HEK293 (cell line): ENCODE measurements around the gene NUMBL.

Experiments used
- CTCF ChIA-PET: fragments of 350-600 bp; formaldehyde crosslinking; extraction: SDS; loops from one replicate; lab custom pipeline; 2021; ENCODE audit warnings: antibody characterized with exemption; lab: Yijun Ruan, JAX
- POLR2A ChIA-PET: fragments of 300-600 bp; formaldehyde crosslinking; extraction: SDS; loops from one replicate; lab custom pipeline; 2020; ENCODE audit warnings: antibody characterized with exemption, inconsistent platforms; lab: Yijun Ruan, JAX
- H3K27ac ChIP-seq: fragments of 200-500 bp; sonication (Bioruptor generic); 2 replicates; pipeline ENCODE4 v1.5.1; 2014; ENCODE audit warnings: low read depth, low read length, control low read depth, inconsistent platforms; ENCODE audit errors: extremely low read depth
- H3K36me3 ChIP-seq, 2 experiments: fragments of 200-500 bp in 1 of 2; sonication (Bioruptor generic) in 1 of 2; 1 replicate in 1 of 2; 2 replicates in 1 of 2; pipeline ENCODE4 v1.5.1; 2014 to 2017; ENCODE audit warnings: inconsistent platforms in 2 of 2, low read length in 2 of 2; ENCODE audit not compliant: control insufficient read depth in 2 of 2, insufficient read depth in 1 of 2
- H3K4me1 ChIP-seq: fragments of 200-500 bp; sonication (Bioruptor generic); 2 replicates; pipeline ENCODE4 v1.5.1; 2014; ENCODE audit warnings: mild to moderate bottlenecking, low read length, inconsistent platforms; ENCODE audit not compliant: control insufficient read depth, insufficient read depth
- H3K4me3 ChIP-seq: 2 replicates; pipeline ENCODE4 v1.5.1; 2011; ENCODE audit warnings: low read depth, mild to moderate bottlenecking, control low read depth, low read length, moderate library complexity
- H3K9me3 ChIP-seq: fragments of 200-500 bp; sonication (Bioruptor generic); 2 replicates; pipeline ENCODE4 v1.5.1; 2014; ENCODE audit warnings: low read depth, low read length, inconsistent platforms; ENCODE audit not compliant: control insufficient read depth, insufficient read depth
- GLI2 ChIP-seq: fragments of 450-650 bp; formaldehyde crosslinking; IDR thresholded peaks from 2 replicates; pipeline ENCODE4; 2017; ENCODE audit warnings: missing biosample characterization, missing genetic modification characterization, low read depth, borderline replicate concordance
- GLI4 ChIP-seq: fragments of 450-650 bp; formaldehyde crosslinking; IDR thresholded peaks from 2 replicates; pipeline ENCODE4 v1.5.1; 2016; ENCODE audit warnings: missing biosample characterization, missing genetic modification characterization
- GLIS2 ChIP-seq: fragments of 450-650 bp; formaldehyde crosslinking; IDR thresholded peaks from 2 replicates; pipeline ENCODE4 v1.5.1; 2016; ENCODE audit warnings: missing biosample characterization, missing genetic modification characterization
- HOXC10 ChIP-seq: sonication (generic); formaldehyde crosslinking; IDR thresholded peaks from 2 replicates; pipeline ENCODE4 v1.8.1; 2023; ENCODE audit warnings: mild to moderate bottlenecking, missing genetic modification reagents
- KLF1 ChIP-seq: fragments of 450-650 bp; formaldehyde crosslinking; IDR thresholded peaks from 2 replicates; pipeline ENCODE4 v1.5.1; 2016; ENCODE audit warnings: missing biosample characterization, missing genetic modification characterization
- KLF16 ChIP-seq: fragments of 450-650 bp; formaldehyde crosslinking; IDR thresholded peaks from 2 replicates; pipeline ENCODE4 v1.5.1; 2017; ENCODE audit warnings: missing biosample characterization, missing genetic modification characterization
- PRDM1 ChIP-seq: fragments of 450-650 bp; formaldehyde crosslinking; IDR thresholded peaks from 2 replicates; pipeline ENCODE4; 2016; ENCODE audit warnings: missing biosample characterization, missing genetic modification characterization
- TRIM28 ChIP-seq: IDR thresholded peaks from 2 replicates; pipeline ENCODE4 v1.6.1; 2011; ENCODE audit warnings: low read length, control low read depth, borderline replicate concordance
- ZBTB17 ChIP-seq: fragments of 450-650 bp; formaldehyde crosslinking; IDR thresholded peaks from 2 replicates; pipeline ENCODE4 v1.5.1; 2016; ENCODE audit warnings: missing biosample characterization, missing genetic modification characterization
- ZBTB21 ChIP-seq: fragments of 450-650 bp; formaldehyde crosslinking; IDR thresholded peaks from 2 replicates; pipeline ENCODE4 v1.5.1; 2017; ENCODE audit warnings: missing biosample characterization, missing genetic modification characterization
- ZNF416 ChIP-seq: fragments of 450-650 bp; formaldehyde crosslinking; IDR thresholded peaks from 2 replicates; pipeline ENCODE4 v1.5.1; 2016; ENCODE audit warnings: missing biosample characterization, missing genetic modification characterization
- ZNF473 ChIP-seq: fragments of 450-650 bp; formaldehyde crosslinking; IDR thresholded peaks from 2 replicates; pipeline ENCODE4 v1.5.1; 2017; ENCODE audit warnings: missing biosample characterization, missing genetic modification characterization
- ZNF529 ChIP-seq: fragments of 450-650 bp; formaldehyde crosslinking; IDR thresholded peaks from 2 replicates; pipeline ENCODE4 v1.5.1; 2017; ENCODE audit warnings: missing genetic modification characterization, missing biosample characterization; ENCODE audit not compliant: insufficient replicate concordance
- ZNF561 ChIP-seq: fragments of 450-650 bp; IDR thresholded peaks from 2 replicates; pipeline ENCODE4 v1.5.1; 2018; ENCODE audit warnings: missing biosample characterization, missing genetic modification characterization, borderline replicate concordance
- ZSCAN16 ChIP-seq: fragments of 450-650 bp; formaldehyde crosslinking; IDR thresholded peaks from 2 replicates; pipeline ENCODE4 v1.5.1; 2016; ENCODE audit warnings: missing biosample characterization, missing genetic modification characterization
- ZSCAN23 ChIP-seq: fragments of 450-650 bp; formaldehyde crosslinking; IDR thresholded peaks from 2 replicates; pipeline ENCODE4 v1.5.1; 2016; ENCODE audit warnings: missing biosample characterization, missing genetic modification characterization
- TF ChIP-seq, protein P1 (sequence below): fragments of 450-650 bp; formaldehyde crosslinking; IDR thresholded peaks from 2 replicates; pipeline ENCODE4 v1.5.1; 2016; ENCODE audit warnings: missing biosample characterization, missing genetic modification characterization
- TF ChIP-seq, protein P2 (sequence below): fragments of 450-650 bp; formaldehyde crosslinking; IDR thresholded peaks from 2 replicates; pipeline ENCODE4 v1.5.1; 2016; ENCODE audit warnings: missing biosample characterization, missing genetic modification characterization

The NUMBL gene

DNA sequence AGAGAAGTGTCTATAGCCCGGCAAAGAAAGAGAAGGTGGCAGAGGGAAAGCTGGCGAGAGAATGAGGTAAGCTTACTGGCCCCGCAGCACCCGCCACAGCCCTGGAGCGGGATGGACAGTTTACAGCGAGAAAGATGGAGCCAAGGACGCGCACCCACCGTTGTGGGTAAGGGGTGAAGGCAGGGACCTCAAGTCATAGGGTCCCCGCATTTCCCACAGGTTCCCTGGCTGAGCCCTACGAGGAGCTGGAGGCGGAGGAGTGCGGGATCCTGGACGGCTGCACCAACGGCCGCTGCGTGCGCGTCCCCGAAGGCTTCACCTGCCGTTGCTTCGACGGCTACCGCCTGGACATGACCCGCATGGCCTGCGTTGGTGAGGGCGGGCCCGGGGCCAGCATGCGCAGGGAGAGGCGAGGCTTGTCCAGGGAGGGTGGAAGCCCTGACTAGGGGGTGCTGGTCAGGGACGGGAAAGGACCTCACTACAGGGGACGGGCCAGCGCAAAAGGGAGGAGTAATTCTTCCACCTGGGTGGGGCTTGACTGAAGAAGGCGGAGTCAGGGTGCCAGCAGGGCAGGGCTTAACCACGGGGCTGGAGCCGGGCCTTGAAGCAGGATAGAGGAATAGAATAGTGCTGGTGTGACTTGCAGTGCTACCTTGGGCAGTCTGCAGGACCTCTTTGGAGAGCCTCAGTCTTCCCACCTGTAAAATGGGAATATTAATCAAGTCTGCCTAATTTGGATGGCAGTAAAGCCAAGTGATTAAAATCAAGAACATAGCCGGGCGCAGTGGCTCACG lies 62.8 kb downstream of the NUMBL start (continued):
- TF ChIP-seq, protein P1, sequence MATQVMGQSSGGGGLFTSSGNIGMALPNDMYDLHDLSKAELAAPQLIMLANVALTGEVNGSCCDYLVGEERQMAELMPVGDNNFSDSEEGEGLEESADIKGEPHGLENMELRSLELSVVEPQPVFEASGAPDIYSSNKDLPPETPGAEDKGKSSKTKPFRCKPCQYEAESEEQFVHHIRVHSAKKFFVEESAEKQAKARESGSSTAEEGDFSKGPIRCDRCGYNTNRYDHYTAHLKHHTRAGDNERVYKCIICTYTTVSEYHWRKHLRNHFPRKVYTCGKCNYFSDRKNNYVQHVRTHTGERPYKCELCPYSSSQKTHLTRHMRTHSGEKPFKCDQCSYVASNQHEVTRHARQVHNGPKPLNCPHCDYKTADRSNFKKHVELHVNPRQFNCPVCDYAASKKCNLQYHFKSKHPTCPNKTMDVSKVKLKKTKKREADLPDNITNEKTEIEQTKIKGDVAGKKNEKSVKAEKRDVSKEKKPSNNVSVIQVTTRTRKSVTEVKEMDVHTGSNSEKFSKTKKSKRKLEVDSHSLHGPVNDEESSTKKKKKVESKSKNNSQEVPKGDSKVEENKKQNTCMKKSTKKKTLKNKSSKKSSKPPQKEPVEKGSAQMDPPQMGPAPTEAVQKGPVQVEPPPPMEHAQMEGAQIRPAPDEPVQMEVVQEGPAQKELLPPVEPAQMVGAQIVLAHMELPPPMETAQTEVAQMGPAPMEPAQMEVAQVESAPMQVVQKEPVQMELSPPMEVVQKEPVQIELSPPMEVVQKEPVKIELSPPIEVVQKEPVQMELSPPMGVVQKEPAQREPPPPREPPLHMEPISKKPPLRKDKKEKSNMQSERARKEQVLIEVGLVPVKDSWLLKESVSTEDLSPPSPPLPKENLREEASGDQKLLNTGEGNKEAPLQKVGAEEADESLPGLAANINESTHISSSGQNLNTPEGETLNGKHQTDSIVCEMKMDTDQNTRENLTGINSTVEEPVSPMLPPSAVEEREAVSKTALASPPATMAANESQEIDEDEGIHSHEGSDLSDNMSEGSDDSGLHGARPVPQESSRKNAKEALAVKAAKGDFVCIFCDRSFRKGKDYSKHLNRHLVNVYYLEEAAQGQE = no peak
- no peak for TF ChIP-seq ZNF416 (tag by site-specific recombination)
- no peak for TF ChIP-seq ZNF473
- no peak for TF ChIP-seq GLI4 (tag by site-specific recombination)
- peak; percentile 87 for TF ChIP-seq PRDM1 (tag by site-specific recombination)
- no peak for TF ChIP-seq KLF16 (tag by site-specific recombination)
- no peak for TF ChIP-seq ZBTB21
- TF ChIP-seq KLF1 = peak; percentile 77
- no peak for TF ChIP-seq TRIM28
- no peak for TF ChIP-seq GLI2 (tag by site-specific recombination)
- TF ChIP-seq HOXC10 = no peak
- TF ChIP-seq ZNF529 = no peak
- TF ChIP-seq, protein P2, sequence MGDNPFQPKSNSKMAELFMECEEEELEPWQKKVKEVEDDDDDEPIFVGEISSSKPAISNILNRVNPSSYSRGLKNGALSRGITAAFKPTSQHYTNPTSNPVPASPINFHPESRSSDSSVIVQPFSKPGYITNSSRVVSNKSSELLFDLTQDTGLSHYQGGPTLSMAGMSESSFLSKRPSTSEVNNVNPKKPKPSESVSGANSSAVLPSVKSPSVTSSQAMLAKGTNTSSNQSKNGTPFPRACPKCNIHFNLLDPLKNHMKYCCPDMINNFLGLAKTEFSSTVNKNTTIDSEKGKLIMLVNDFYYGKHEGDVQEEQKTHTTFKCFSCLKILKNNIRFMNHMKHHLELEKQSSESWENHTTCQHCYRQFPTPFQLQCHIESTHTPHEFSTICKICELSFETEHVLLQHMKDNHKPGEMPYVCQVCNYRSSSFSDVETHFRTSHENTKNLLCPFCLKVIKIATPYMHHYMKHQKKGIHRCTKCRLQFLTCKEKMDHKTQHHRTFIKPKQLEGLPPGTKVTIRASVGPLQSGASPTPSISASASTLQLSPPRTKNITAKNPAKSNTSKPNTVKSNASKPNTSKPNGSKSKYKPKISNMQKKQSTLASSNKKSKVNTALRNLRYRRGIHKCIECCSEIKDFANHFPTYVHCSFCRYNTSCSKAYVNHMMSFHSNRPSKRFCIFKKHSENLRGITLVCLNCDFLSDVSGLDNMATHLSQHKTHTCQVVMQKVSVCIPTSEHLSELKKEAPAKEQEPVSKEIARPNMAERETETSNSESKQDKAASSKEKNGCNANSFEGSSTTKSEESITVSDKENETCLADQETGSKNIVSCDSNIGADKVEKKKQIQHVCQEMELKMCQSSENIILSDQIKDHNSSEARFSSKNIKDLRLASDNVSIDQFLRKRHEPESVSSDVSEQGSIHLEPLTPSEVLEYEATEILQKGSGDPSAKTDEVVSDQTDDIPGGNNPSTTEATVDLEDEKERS (tag by site-specific recombination) = 0 out of 2 replicates have a peak, but pooled peaks have one; percentile 42
- TF ChIP-seq ZNF561 (tag by site-specific recombination) = no peak
- TF ChIP-seq ZSCAN23 = no peak
- no peak for TF ChIP-seq ZBTB17 (tag by site-specific recombination)

DNA sequence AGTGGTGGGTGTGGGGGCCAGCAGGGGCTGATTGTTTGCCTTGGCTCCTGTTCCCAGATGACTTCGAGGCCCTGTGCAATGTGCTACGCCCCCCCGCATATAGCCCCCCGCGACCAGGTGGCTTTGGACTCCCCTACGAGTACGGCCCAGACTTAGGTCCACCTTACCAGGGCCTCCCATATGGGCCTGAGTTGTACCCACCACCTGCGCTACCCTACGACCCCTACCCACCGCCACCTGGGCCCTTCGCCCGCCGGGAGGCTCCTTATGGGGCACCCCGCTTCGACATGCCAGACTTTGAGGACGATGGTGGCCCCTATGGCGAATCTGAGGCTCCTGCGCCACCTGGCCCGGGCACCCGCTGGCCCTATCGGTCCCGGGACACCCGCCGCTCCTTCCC lies 63.5 kb downstream of the NUMBL start:
- H3K9me3 ChIP-seq = no peaks in the 10 kb centered on the region
- H3K4me1 ChIP-seq = peaks cover 16% of the 10 kb centered on the region
- H3K36me3 ChIP-seq = peaks cover 0 to 12% of the 10 kb centered on the region in 2 experiments; a peak in 2 of 3 replicates
- CTCF ChIA-PET = interaction anchor here (0.7 to 11.0 kb wide), 5 partner anchors 7 to 432 kb away, joined by 3 to 236 read pairs (median 4); partner anchors contain the start of gene LTBP4
- no peak overlapping the region for H3K4me3 ChIP-seq
- TF ChIP-seq GLIS2 (tag by site-specific recombination) (0 out of 2 replicates have a peak, but pooled peaks have one; percentile 31), ZSCAN16 (no peak)
- H3K27ac ChIP-seq = no peak overlapping the region
- POLR2A ChIA-PET = no interaction called here
